ENCODE measurements around the gene PBX3.

- TF ChIP-seq, protein P1, sequence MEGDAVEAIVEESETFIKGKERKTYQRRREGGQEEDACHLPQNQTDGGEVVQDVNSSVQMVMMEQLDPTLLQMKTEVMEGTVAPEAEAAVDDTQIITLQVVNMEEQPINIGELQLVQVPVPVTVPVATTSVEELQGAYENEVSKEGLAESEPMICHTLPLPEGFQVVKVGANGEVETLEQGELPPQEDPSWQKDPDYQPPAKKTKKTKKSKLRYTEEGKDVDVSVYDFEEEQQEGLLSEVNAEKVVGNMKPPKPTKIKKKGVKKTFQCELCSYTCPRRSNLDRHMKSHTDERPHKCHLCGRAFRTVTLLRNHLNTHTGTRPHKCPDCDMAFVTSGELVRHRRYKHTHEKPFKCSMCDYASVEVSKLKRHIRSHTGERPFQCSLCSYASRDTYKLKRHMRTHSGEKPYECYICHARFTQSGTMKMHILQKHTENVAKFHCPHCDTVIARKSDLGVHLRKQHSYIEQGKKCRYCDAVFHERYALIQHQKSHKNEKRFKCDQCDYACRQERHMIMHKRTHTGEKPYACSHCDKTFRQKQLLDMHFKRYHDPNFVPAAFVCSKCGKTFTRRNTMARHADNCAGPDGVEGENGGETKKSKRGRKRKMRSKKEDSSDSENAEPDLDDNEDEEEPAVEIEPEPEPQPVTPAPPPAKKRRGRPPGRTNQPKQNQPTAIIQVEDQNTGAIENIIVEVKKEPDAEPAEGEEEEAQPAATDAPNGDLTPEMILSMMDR (conservative IDR thresholded peaks at IDR 0.05): no peak
- TF ChIP-seq ZFX (IDR thresholded peaks at IDR 0.05): no peak
These were observed 239.0 kb downstream of the PBX3 start for GRCh38 chr9:125985998-125986655.

All from C4-2B (cell line).